ENCODE measurements around the gene PIN1.

The PIN1 gene

DNA sequence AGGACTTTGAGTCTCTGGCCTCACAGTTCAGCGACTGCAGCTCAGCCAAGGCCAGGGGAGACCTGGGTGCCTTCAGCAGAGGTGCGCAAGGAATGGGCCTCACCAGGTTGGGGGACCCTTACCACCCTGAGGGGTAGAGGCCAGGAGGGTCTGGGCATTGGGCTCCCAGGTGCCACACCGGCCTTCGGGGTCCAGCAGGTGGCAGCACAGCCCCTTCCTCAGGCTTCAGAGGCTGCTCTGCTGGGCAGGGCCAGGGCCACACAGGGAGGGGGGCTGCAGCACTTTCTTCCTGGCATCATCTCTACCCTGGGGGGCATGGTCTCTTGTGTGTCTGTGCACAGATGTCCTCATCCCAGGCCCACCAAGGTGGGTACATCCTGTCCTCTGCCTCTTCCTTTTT lies 12.9 kb downstream of the PIN1 start:
- Histone ChIP-seq H3K36me3 (ENCODE audit: insufficient read depth, low read length) (peaks cover 56% of the 10 kb centered on the region), H3K9me2 (ENCODE audit: low read depth, low read length) (no peaks in the 10 kb centered on the region), H3K4me2 (ENCODE audit: low read length) (no peak overlapping the region), H3K27me3 (ENCODE audit: insufficient read depth, low read length) (no peaks in the 10 kb centered on the region), H3K4me3 (ENCODE audit: low read depth, low read length, poor library complexity, severe bottlenecking) (no peak overlapping the region), H3K9ac (ENCODE audit: low read length) (no peak overlapping the region), H4K20me1 (ENCODE audit: insufficient read depth, low read length) (no peaks in the 10 kb centered on the region), H3K27ac (ENCODE audit: low read depth, low read length, poor library complexity, severe bottlenecking) (no peak overlapping the region), H3F3A (ENCODE audit: insufficient read depth, low read length) (no peaks in the 10 kb centered on the region), H3K9me3 (ENCODE audit: low read length) (no peaks in the 10 kb centered on the region), H3K4me1 (ENCODE audit: insufficient read depth, low read length, severe bottlenecking) (no peaks in the 10 kb centered on the region), H2AFZ (ENCODE audit: low read length) (no peak overlapping the region), H3K79me2 (ENCODE audit: insufficient read depth, low read length) (no peaks in the 10 kb centered on the region)
- no peak for TF ChIP-seq EZH2 (IDR thresholded peaks at IDR 0.05; ENCODE audit: borderline replicate concordance, low read length)
- TF ChIP-seq, protein P1, sequence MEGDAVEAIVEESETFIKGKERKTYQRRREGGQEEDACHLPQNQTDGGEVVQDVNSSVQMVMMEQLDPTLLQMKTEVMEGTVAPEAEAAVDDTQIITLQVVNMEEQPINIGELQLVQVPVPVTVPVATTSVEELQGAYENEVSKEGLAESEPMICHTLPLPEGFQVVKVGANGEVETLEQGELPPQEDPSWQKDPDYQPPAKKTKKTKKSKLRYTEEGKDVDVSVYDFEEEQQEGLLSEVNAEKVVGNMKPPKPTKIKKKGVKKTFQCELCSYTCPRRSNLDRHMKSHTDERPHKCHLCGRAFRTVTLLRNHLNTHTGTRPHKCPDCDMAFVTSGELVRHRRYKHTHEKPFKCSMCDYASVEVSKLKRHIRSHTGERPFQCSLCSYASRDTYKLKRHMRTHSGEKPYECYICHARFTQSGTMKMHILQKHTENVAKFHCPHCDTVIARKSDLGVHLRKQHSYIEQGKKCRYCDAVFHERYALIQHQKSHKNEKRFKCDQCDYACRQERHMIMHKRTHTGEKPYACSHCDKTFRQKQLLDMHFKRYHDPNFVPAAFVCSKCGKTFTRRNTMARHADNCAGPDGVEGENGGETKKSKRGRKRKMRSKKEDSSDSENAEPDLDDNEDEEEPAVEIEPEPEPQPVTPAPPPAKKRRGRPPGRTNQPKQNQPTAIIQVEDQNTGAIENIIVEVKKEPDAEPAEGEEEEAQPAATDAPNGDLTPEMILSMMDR (IDR thresholded peaks at IDR 0.05; ENCODE audit: low read length): peak; percentile 39; the same call in 1 of the 2 replicates

DNA sequence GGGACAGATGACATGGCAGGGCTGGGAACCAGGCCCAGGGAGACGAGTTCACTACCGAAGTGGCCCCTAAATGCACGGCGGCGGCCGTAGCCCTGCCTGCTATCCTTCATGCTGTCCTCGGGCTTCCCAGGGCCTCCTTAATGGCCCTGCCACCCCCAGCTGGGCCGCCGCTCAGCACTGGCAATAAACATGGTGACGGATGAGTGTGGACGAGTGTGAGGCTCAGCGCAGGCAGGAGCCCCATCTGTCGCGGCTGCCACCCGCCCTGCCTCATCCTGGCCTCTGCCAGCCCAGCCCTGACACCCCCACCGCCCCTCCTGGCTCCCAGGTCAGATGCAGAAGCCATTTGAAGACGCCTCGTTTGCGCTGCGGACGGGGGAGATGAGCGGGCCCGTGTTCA lies 13.6 kb downstream of the PIN1 start:
- no peak overlapping the region for H3K4me3 ChIP-seq (ENCODE audit: low read depth, low read length, poor library complexity, severe bottlenecking)
- H3K36me3 ChIP-seq (ENCODE audit: insufficient read depth, low read length): peaks cover 49% of the 10 kb centered on the region
- no peaks in the 10 kb centered on the region for H4K20me1 ChIP-seq (ENCODE audit: insufficient read depth, low read length)
- no peak overlapping the region for H2AFZ ChIP-seq (ENCODE audit: low read length)
- no peaks in the 10 kb centered on the region for H3K9me2 ChIP-seq (ENCODE audit: low read depth, low read length)
- H3K4me1 ChIP-seq (ENCODE audit: insufficient read depth, low read length, severe bottlenecking): no peaks in the 10 kb centered on the region
- no peak for TF ChIP-seq EZH2 (IDR thresholded peaks at IDR 0.05; ENCODE audit: borderline replicate concordance, low read length)
- TF ChIP-seq, protein P1 (IDR thresholded peaks at IDR 0.05; ENCODE audit: low read length): no peak
- H3K9ac ChIP-seq (ENCODE audit: low read length): no peak overlapping the region
- H3K79me2 ChIP-seq (ENCODE audit: insufficient read depth, low read length): no peaks in the 10 kb centered on the region
- H3K4me2 ChIP-seq (ENCODE audit: low read length): no peak overlapping the region
- H3K27me3 ChIP-seq (ENCODE audit: insufficient read depth, low read length): no peaks in the 10 kb centered on the region
- no peaks in the 10 kb centered on the region for H3K9me3 ChIP-seq (ENCODE audit: low read length)
- H3F3A ChIP-seq (ENCODE audit: insufficient read depth, low read length): no peaks in the 10 kb centered on the region
- no peak overlapping the region for H3K27ac ChIP-seq (ENCODE audit: low read depth, low read length, poor library complexity, severe bottlenecking)

DNA sequence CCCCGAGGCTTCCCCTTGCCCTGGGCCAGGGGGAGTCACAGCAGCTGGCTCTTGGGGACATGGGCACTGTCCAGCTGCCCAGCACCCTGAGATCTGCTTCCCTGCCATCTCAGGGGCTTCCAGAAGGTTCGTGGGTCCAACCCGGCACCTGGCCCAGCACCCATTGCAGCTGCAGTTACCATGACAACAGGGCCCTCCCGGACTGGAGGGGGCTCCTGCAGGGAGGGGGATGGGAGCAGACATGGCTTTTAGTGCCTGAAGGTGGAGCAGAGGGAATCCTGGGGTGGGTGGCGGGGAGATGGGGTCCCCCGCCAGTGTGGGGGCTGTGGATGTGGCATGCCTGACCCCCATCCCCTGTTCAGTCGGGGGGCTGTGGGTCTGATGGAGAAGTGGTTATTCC lies 14.7 kb downstream of the PIN1 start:
- no peaks in the 10 kb centered on the region for H3K4me1 ChIP-seq (ENCODE audit: insufficient read depth, low read length, severe bottlenecking)
- TF ChIP-seq EZH2 (IDR thresholded peaks at IDR 0.05; ENCODE audit: borderline replicate concordance, low read length): no peak
- TF ChIP-seq, protein P1 (IDR thresholded peaks at IDR 0.05; ENCODE audit: low read length): no peak
- H2AFZ ChIP-seq (ENCODE audit: low read length): no peak overlapping the region
- no peak overlapping the region for H3K27ac ChIP-seq (ENCODE audit: low read depth, low read length, poor library complexity, severe bottlenecking)
- no peaks in the 10 kb centered on the region for H3K79me2 ChIP-seq (ENCODE audit: insufficient read depth, low read length)
- peaks cover 38% of the 10 kb centered on the region for H3K36me3 ChIP-seq (ENCODE audit: insufficient read depth, low read length)
- H3K4me2 ChIP-seq (ENCODE audit: low read length): no peak overlapping the region
- no peaks in the 10 kb centered on the region for H3K9me2 ChIP-seq (ENCODE audit: low read depth, low read length)
- H3F3A ChIP-seq (ENCODE audit: insufficient read depth, low read length): no peaks in the 10 kb centered on the region
- H4K20me1 ChIP-seq (ENCODE audit: insufficient read depth, low read length): no peaks in the 10 kb centered on the region
- no peaks in the 10 kb centered on the region for H3K27me3 ChIP-seq (ENCODE audit: insufficient read depth, low read length)
- H3K9ac ChIP-seq (ENCODE audit: low read length): no peak overlapping the region
- no peak overlapping the region for H3K4me3 ChIP-seq (ENCODE audit: low read depth, low read length, poor library complexity, severe bottlenecking)
- no peaks in the 10 kb centered on the region for H3K9me3 ChIP-seq (ENCODE audit: low read length)
